Measurements from ENCODE around the gene NDUFA8.

DNA sequence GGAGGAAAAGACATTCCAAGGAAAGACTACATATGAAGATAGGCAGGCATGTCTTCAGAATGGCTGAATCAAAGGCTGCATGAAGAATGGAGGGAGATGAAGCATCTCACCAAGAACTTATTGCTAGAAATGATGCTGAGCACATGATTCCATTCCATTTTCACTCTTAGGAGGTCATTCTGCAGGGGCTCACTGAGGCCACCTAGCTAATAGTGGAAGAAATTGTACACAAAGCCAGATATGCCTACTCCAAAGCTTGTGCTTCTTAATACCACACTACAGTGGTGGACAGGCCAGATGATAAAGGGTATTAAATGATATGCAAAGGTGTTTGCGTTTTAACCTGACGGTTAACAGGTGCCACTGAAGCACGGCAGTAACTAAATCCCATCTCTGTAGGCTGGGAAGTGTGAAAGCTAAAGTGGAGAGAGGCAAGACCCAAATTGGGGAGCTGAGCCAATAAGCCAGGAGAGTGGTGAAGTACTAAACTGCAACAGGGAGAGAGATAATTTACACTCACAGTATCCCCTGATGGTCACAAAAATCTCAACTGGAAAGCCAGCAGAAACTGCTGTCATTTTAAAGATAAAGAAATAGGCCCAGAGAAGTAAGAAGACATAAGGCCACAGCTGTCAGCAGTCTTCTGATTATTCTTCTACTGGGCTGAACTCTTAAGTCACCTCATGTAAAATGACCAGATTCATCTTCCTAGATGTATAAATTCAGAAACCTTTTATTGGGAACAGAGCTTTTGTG is 14.6 kb downstream of the NDUFA8 start:
- no peak for TF ChIP-seq POLR2A (IDR thresholded peaks at IDR 0.05)
- no peak for TF ChIP-seq POLR2AphosphoS5 (IDR thresholded peaks at IDR 0.05)
- TF ChIP-seq CTCF (IDR thresholded peaks at IDR 0.05), result no peak
- TF ChIP-seq EP300 (IDR thresholded peaks at IDR 0.05), result no peak
